HG02623 (cell line): Measurements from ENCODE around the gene EFNA3.
A peak's percentile ranks its signal among the peaks of the same experiment; 100 is the strongest.

Source experiments
- ATAC-seq: cut with Tn5 transposase; IDR thresholded peaks from one replicate; pipeline ENCODE4 v1.9.1; 2021; ENCODE audit warnings: moderate library complexity; ENCODE audit not compliant: unreplicated experiment

The EFNA3 gene

DNA sequence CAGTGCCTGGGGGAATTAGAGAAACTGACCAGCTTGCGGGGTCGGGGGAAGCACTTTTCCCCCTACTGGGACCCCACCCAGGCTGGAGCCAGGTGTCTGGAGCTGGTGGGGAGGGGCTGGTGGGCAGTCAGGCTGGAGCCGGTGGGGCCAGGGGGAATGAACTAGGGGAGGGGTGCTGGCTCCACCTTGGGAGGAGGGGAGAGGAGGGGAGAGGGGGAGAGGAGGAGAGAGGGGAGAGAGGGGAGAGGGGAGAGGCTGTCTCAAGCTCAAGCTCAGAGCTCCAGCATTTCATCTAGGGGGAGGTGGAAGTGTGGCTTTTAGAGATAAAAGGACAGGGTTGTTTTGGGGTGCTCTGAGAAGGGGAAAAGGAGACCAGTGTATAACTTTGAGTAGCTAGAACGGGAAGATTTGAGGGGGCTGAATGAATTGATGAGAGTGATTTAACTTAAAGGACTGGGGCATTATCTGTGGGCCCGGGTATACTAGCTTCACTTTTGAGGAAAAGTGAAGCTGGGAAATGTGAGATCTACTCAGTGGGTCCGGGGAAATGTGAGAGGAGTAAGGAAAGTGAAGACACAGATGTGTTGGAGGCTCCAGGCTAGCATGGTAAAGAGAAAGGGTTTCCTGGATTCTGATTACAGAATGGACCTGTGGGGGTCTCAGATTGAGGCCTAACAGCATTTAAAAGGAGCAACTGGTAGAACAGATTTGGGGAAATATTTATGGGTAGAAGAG lies 51.8 kb downstream of the EFNA3 start:
- ATAC-seq: no peak

- ATAC-seq: no peak
Observed at GRCh38 chr1:155131285-155131684, 52.6 kb downstream of the EFNA3 start.

- ATAC-seq: no peak
Observed at GRCh38 chr1:155131856-155132255, 53.2 kb downstream of the EFNA3 start.

- no peak for ATAC-seq
Observed at GRCh38 chr1:155133799-155134281, 55.2 kb downstream of the EFNA3 start.

DNA sequence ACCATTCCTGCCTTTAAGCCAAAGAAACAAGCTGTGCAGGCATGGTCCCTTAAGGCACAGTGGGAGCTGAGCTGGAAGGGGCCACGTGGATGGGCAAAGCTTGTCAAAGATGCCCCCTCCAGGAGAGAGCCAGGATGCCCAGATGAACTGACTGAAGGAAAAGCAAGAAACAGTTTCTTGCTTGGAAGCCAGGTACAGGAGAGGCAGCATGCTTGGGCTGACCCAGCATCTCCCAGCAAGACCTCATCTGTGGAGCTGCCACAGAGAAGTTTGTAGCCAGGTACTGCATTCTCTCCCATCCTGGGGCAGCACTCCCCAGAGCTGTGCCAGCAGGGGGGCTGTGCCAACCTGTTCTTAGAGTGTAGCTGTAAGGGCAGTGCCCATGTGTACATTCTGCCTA lies 55.7 kb downstream of the EFNA3 start:
- ATAC-seq: no peak

DNA sequence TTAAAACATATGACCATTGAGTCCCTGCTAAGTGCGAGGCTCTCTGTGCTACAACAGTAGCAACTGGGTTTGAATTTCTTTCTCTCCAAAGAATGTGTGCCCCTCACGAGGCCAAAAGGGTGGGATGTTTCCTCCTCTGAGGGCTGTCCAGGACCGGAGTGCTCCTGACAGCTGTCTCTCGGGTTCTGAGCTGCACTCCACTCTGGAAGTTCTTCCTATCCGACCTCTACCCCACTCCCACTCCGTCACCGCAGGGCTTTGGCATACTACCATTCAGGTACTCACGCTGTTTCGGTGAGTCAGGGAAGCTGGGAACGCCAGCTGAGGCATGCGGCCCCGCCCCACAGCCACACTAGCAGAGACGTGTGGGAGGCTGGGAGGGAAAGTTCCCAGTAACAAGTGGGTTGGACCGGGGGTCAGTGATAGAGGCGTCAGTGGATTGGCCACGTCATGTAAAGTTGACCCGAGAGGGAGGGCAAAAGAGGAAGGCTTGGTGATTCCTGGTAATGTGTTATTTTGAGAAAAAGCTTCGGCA lies 56.3 kb downstream of the EFNA3 start:
- ATAC-seq: no peak

DNA sequence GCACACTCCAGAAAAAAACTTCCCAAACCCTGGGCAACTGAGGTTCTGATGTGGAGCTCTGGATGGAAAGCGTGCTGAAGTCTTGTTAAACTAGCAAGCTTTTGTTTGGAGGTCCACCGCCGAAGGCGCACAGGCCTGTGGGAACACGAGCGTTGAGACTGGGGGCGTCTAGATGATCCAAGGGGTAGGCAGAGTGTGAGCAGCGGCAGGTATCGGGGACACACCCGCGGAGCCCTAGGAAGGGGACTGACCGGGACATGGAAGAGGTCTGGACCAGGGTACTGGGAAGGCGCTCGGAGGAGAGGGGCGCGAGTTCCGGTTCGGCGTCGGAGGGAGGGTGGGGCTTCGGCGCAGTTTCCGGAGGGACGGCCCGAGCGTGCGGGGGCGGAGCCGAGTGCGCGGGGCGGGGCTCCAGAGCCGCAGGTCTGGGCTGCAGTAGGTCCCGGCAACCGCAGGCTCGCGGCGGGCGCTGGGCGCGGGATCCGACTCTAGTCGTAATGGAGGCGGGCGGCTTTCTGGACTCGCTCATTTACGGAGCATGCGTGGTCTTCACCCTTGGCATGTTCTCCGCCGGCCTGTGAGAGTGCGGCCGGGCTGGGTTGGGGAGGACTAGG lies 56.9 kb downstream of the EFNA3 start, which contains the start of gene SLC50A1:
Gene SLC50A1, plus strand, starts transcription at position 438 of the 614 bp plus-strand sequence. Its CDS starts 60 bp downstream, at position 498.
- peak; percentile 68 for ATAC-seq

DNA sequence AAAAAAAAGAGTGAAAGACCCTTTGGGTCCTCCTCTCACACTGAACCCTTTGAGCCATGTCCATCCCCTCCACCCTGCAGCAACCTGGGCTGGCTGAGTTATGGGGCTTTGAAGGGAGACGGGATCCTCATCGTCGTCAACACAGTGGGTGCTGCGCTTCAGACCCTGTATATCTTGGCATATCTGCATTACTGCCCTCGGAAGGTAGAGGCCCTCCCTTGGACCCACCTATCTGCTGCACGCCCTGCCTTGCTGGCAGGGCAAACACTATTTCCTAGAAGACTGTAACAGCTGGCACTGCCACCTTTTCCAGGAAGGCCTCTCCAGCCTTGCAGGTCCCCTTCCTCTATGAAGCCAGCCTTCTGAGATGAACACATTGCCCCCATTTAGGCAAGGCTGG lies 58.1 kb downstream of the EFNA3 start:
- ATAC-seq: no peak
